CD4-positive, alpha-beta memory T cell (primary cell): ENCODE measurements around the gene NUP188. TPM values are rescaled to one million over a fixed set of nuclear protein-coding genes. Genes with fewer than 3 reads are reported as not detected.

Experiments used
- CTCF ChIA-PET: fragments of 350-600 bp; sonication (Branson Sonifier 250); formaldehyde crosslinking; loops from one replicate; lab custom pipeline; 2021; ENCODE audit warnings: inconsistent platforms; ENCODE audit not compliant: partially characterized antibody; lab: Charles Lee
- POLR2A ChIA-PET: fragments of 350-600 bp; sonication (Branson Sonifier 250); formaldehyde crosslinking; loops from one replicate; lab custom pipeline; 2021; ENCODE audit not compliant: partially characterized antibody; lab: Charles Lee
- DNase-seq, 5 donors: peaks; one replicate each; pipeline versions ENCODE4 v3.0.0 to v3.0.0-alpha.2; 2020 to 2022; ENCODE audit warnings: mixed read lengths in 1 of 5
- H3K27ac ChIP-seq: one replicate; pipeline ENCODE4 v1.7.0; 2013; ENCODE audit warnings: low read depth, low read length
- H3K27me3 ChIP-seq: 2 replicates; pipeline ENCODE4 v1.7.0; 2013; ENCODE audit warnings: mild to moderate bottlenecking, low read length, moderate library complexity; ENCODE audit not compliant: insufficient read depth
- H3K36me3 ChIP-seq: 2 replicates; pipeline ENCODE4 v1.7.0; 2013; ENCODE audit warnings: mild to moderate bottlenecking, low read length, moderate library complexity; ENCODE audit not compliant: insufficient read depth
- H3K4me1 ChIP-seq: 2 replicates; pipeline ENCODE4 v1.7.0; 2013; ENCODE audit warnings: mild to moderate bottlenecking, low read length, moderate library complexity; ENCODE audit not compliant: insufficient read depth
- H3K4me3 ChIP-seq, 2 donors: one replicate each; pipeline ENCODE4 v1.7.0; 2013; ENCODE audit warnings: low read length in 2 of 2, mild to moderate bottlenecking in 1 of 2
- H3K9me3 ChIP-seq, 2 donors: one replicate each; pipeline ENCODE4 v1.7.0; 2013; ENCODE audit warnings: low read length in 2 of 2, control low read depth in 1 of 2; ENCODE audit not compliant: control insufficient read depth in 1 of 2
- H3K27ac Mint-ChIP-seq, 7 donors: one replicate each; pipeline ENCODE4 v1.8.0; 2020 to 2021; ENCODE audit warnings: mixed read lengths in 7 of 7, mild to moderate bottlenecking in 6 of 7, inconsistent platforms in 3 of 7, moderate library complexity in 3 of 7
- H3K27me3 Mint-ChIP-seq, 2 donors: one replicate each; pipeline ENCODE4 v1.8.0; 2020 to 2021; ENCODE audit warnings: mixed read lengths in 2 of 2
- H3K36me3 Mint-ChIP-seq, 2 donors: one replicate each; pipeline ENCODE4 v1.8.0; 2020 to 2021; ENCODE audit warnings: mixed read lengths in 2 of 2, inconsistent platforms in 1 of 2, mild to moderate bottlenecking in 1 of 2
- H3K4me1 Mint-ChIP-seq, 4 donors: one replicate each; pipeline ENCODE4 v1.8.0; 2020 to 2021; ENCODE audit warnings: mixed read lengths in 4 of 4, mild to moderate bottlenecking in 1 of 4
- H3K4me3 Mint-ChIP-seq, 8 donors: one replicate each; pipeline ENCODE4 v1.8.0; 2020 to 2021; ENCODE audit warnings: mixed read lengths in 8 of 8, mild to moderate bottlenecking in 7 of 8, moderate library complexity in 6 of 8, inconsistent platforms in 3 of 8
- H3K9me3 Mint-ChIP-seq, 8 donors: one replicate each; pipeline ENCODE4 v1.8.0; 2020 to 2021; ENCODE audit warnings: mixed read lengths in 8 of 8, mild to moderate bottlenecking in 5 of 8, inconsistent platforms in 3 of 8, moderate library complexity in 1 of 8
- intact Hi-C: fragments of 100-400 bp; cut with micrococcal nuclease; formaldehyde crosslinking; loops from one replicate; pipeline ENCODE4 v1.15.1; 2023
- polyA plus RNA-seq, 2 donors: library from polyadenylated mRNA; unstranded; fragments of 300-500 nt; fragmentation: Illumina TruSeq; gene quantifications; one replicate each; pipeline ENCODE4 v1.2.3, GENCODE V29; 2021
- total RNA-seq, 2 experiments: library from RNA; stranded (reverse); gene quantifications; one replicate each; pipeline ENCODE4 v1.2.3, GENCODE V29; 2021

Gene NUP188
- total and polyA plus RNA-seq, 4 experiments from 2014 or later, result 27.2 to 70.8 (median 54.8) TPM

- Histone ChIP-seq H3K36me3 (no peaks in the 10 kb centered on the region), H3K4me1 (peaks cover 4% of the 10 kb centered on the region), H3K4me3 (no peak overlapping the region), H3K27me3 (no peaks in the 10 kb centered on the region), H3K27ac (no peak overlapping the region), H3K9me3 (no peaks in the 10 kb centered on the region)
- Mint-ChIP-seq H3K27ac (peak overlapping the region in 2 of 7 donors; percentile 13 to 83), H3K36me3 (peaks cover 4 to 17% of the 10 kb centered on the region in 2 donors), H3K4me3 (no peak overlapping the region), H3K4me1 (peaks cover 9 to 24% (median 17%) of the 10 kb centered on the region in 4 donors), H3K27me3 (no peaks in the 10 kb centered on the region), H3K9me3 (no peaks in the 10 kb centered on the region)
- intact Hi-C loops, result no loop called here
- ChIA-PET CTCF (interaction anchor here (0.6 to 0.9 kb wide), 2 partner anchors 157 to 214 kb away, joined by 3 read pairs; no protein-coding TSS in a partner anchor), POLR2A (no interaction called here)
- no peak for DNase-seq
Measured at GRCh38 chr9:129021091-129021490, 73.6 kb downstream of the NUP188 start.

- Mint-ChIP-seq H3K4me3 (peak overlapping the region in 1 of 8 donors; percentile 37), H3K27ac (peak overlapping the region in 2 of 7 donors; percentile 65 to 72), H3K9me3 (no peaks in the 10 kb centered on the region)
Measured at GRCh38 chr9:129022037-129022436, 74.5 kb downstream of the NUP188 start.

DNA sequence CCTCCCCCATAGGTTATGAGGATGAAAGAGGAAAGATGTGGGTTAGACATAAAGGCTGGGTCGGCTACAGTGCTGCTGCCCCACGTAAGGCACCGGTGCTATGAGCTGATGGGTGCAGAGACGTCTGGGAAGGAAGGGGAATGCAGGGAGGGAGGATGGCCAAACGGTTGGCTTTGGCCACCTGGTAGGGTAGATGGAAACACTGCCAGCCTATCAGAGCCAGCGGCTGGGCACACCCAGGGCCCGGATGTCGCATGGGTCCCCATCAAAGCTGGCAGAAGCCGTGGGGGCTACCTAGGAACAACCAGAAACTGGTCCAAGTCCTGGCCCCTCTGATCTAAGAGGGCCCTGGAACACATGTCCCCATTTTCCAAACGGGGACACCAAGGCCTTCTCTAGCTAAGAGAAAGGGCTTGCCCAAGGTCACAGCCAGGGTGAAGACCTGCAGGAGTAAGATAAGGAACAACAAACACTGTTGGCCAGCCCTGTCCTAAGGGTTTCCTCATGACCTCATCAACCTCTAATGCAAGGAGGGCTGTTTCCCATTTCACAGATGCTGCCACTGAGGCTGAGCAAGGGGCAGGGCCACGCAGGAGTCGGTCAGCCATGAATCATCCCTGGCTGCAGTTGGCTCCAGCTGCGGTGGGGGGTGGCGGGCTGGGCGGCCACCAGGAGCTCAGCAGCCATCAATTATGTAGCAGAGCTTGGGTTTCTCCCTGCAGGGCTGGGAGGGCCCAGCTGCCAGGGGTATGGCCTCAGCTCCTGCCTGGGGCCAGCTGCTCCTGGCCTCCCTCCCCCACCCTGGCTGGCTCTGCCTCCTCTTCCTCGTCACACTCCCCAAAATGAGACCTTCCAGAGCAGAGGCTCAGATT lies 75.8 kb downstream of the NUP188 start:
- H3K9me3 ChIP-seq, result no peaks in the 10 kb centered on the region
- H3K36me3 ChIP-seq, result no peaks in the 10 kb centered on the region
- no peak for DNase-seq
- H3K36me3 Mint-ChIP-seq, result peaks cover 4 to 12% of the 10 kb centered on the region in 2 donors
- H3K27me3 Mint-ChIP-seq, result no peaks in the 10 kb centered on the region
- POLR2A ChIA-PET, result interaction anchor here (1.6 kb wide), 1 partner anchor 13 kb away, joined by 5 read pairs; the partner anchor contains the start of gene MIGA2
- peak overlapping the region in 1 of 8 donors; percentile 52 for H3K4me3 Mint-ChIP-seq
- CTCF ChIA-PET, result interaction anchor here (1.2 to 1.3 kb wide), 2 partner anchors 15 to 19 kb away, joined by 3 to 8 read pairs; no protein-coding TSS in a partner anchor
- H3K4me1 ChIP-seq, result peaks cover 20% of the 10 kb centered on the region
- intact Hi-C loops, result no loop called here
- no peaks in the 10 kb centered on the region for H3K27me3 ChIP-seq
- H3K27ac Mint-ChIP-seq, result peak overlapping the region in 4 of 7 donors; percentile 24 to 74 (median 48)
- peaks cover 17 to 38% (median 27%) of the 10 kb centered on the region in 4 donors for H3K4me1 Mint-ChIP-seq
- H3K27ac ChIP-seq, result no peak overlapping the region
- no peak overlapping the region for H3K4me3 ChIP-seq
- no peaks in the 10 kb centered on the region for H3K9me3 Mint-ChIP-seq

More at GRCh38 chr9:129022037-129022436, 74.5 kb downstream of the NUP188 start:
- no peaks in the 10 kb centered on the region for H3K36me3 ChIP-seq
- Mint-ChIP-seq H3K27me3 (no peaks in the 10 kb centered on the region), H3K36me3 (peaks cover 4 to 17% of the 10 kb centered on the region in 2 donors), H3K4me1 (peaks cover 12 to 32% (median 22%) of the 10 kb centered on the region in 4 donors)
- no peak for DNase-seq
- POLR2A ChIA-PET, result interaction anchor here (1.6 kb wide), 1 partner anchor 14 kb away, joined by 5 read pairs; the partner anchor contains the start of gene MIGA2
- H3K27me3 ChIP-seq, result no peaks in the 10 kb centered on the region
- no peaks in the 10 kb centered on the region for H3K9me3 ChIP-seq
- H3K4me3 ChIP-seq, result no peak overlapping the region
- CTCF ChIA-PET, result no interaction called here
- peaks cover 13% of the 10 kb centered on the region for H3K4me1 ChIP-seq
- intact Hi-C loops, result no loop called here
- H3K27ac ChIP-seq, result no peak overlapping the region

GRCh38 chr9:129023908-129024233 lies 76.4 kb downstream of the NUP188 start:
- no peak overlapping the region for H3K4me3 ChIP-seq
- H3K4me1 Mint-ChIP-seq, result peaks cover 16 to 38% (median 27%) of the 10 kb centered on the region in 4 donors
- no peaks in the 10 kb centered on the region for H3K9me3 ChIP-seq
- POLR2A ChIA-PET, result no interaction called here
- peaks cover 2 to 11% of the 10 kb centered on the region in 2 donors for H3K36me3 Mint-ChIP-seq
- no peaks in the 10 kb centered on the region for H3K36me3 ChIP-seq
- intact Hi-C loops, result no loop called here
- H3K9me3 Mint-ChIP-seq, result no peaks in the 10 kb centered on the region
- no peaks in the 10 kb centered on the region for H3K27me3 Mint-ChIP-seq
- CTCF ChIA-PET, result interaction anchor here (1.2 kb wide), 1 partner anchor 16 kb away, joined by 3 read pairs; no protein-coding TSS in a partner anchor
- no peak overlapping the region for H3K27ac ChIP-seq
- H3K4me3 Mint-ChIP-seq, result no peak overlapping the region
- H3K27ac Mint-ChIP-seq, result no peak overlapping the region
- H3K4me1 ChIP-seq, result peaks cover 20% of the 10 kb centered on the region
- H3K27me3 ChIP-seq, result no peaks in the 10 kb centered on the region
- DNase-seq, result no peak

GRCh38 chr9:129026442-129027223 lies 79.1 kb downstream of the NUP188 start:
- ChIA-PET CTCF (no interaction called here), POLR2A (interaction anchor here (2.0 to 2.3 kb wide), 2 partner anchors 9 to 54 kb away, joined by 15 to 23 read pairs; partner anchors contain the start of genes DOLPP1 and MIGA2)
- no peaks in the 10 kb centered on the region for H3K9me3 Mint-ChIP-seq
- peaks cover 19 to 39% (median 29%) of the 10 kb centered on the region in 4 donors for H3K4me1 Mint-ChIP-seq
- peaks cover 20% of the 10 kb centered on the region for H3K4me1 ChIP-seq
- peak overlapping the region; percentile 79 to 92 (median 84) for H3K4me3 Mint-ChIP-seq
- no peaks in the 10 kb centered on the region for H3K36me3 ChIP-seq
- H3K4me3 ChIP-seq, result peak overlapping the region; percentile 37 to 52
- peak overlapping the region; percentile 78 to 90 (median 85) for H3K27ac Mint-ChIP-seq
- peaks cover 0 to 4% of the 10 kb centered on the region in 2 donors for H3K36me3 Mint-ChIP-seq
- H3K27me3 Mint-ChIP-seq, result no peaks in the 10 kb centered on the region
- no peak for DNase-seq
- peak overlapping the region; percentile 34 for H3K27ac ChIP-seq
- H3K9me3 ChIP-seq, result no peaks in the 10 kb centered on the region
- H3K27me3 ChIP-seq, result no peaks in the 10 kb centered on the region
- intact Hi-C loops, result loop anchor here (5.0 kb wide), 1 partner anchor 474 kb away; the partner anchor contains the start of gene SPTAN1

DNA sequence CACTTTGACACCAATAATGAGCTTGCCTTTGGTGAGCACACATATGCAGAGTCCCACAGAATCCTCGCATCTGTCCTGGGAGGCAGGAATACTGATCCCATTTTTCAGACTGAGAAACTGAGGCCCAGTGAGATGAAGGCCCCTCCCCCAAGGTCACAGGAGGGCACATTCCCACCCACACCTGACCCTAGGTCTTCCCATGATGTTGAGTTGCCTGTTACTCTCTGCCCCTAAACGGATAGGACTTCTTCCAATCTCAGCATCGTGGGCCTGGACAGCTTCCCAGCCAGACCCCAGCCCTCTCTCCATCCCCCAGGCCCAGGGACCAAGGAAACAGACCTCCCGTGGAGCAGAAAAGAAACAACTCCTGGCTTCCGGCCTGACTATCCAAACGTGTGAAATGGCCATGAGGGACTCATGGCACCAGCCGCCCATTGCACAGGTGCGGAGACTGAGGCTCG lies 79.8 kb downstream of the NUP188 start:
- no peak for DNase-seq
- POLR2A ChIA-PET, result interaction anchor here (0.7 to 2.3 kb wide), 10 partner anchors 8 to 656 kb away, joined by 3 to 23 read pairs (median 4); partner anchors contain the start of genes DOLPP1, IER5L, MIGA2 and URM1
- CTCF ChIA-PET, result interaction anchor here (1.2 kb wide), 1 partner anchor 19 kb away, joined by 4 read pairs; no protein-coding TSS in a partner anchor
- no peaks in the 10 kb centered on the region for H3K9me3 Mint-ChIP-seq
- peaks cover 20% of the 10 kb centered on the region for H3K4me1 ChIP-seq
- H3K9me3 ChIP-seq, result no peaks in the 10 kb centered on the region
- H3K4me1 Mint-ChIP-seq, result peaks cover 19 to 35% (median 27%) of the 10 kb centered on the region in 4 donors
- no peaks in the 10 kb centered on the region for H3K36me3 Mint-ChIP-seq
- H3K4me3 Mint-ChIP-seq, result peak overlapping the region; percentile 79 to 92 (median 84)
- no peaks in the 10 kb centered on the region for H3K36me3 ChIP-seq
- H3K27me3 Mint-ChIP-seq, result no peaks in the 10 kb centered on the region
- H3K4me3 ChIP-seq, result peak overlapping the region; percentile 37 to 52
- H3K27ac Mint-ChIP-seq, result peak overlapping the region; percentile 78 to 90 (median 85)
- intact Hi-C loops, result loop anchor here (5.0 kb wide), 1 partner anchor 475 kb away; the partner anchor contains the start of gene SPTAN1
- no peaks in the 10 kb centered on the region for H3K27me3 ChIP-seq
- peak overlapping the region; percentile 34 for H3K27ac ChIP-seq
